Adrenal gland (tissue), 12 donors: ENCODE results near the gene UBE2E2. TPM values are rescaled to one million over a fixed set of nuclear protein-coding genes. Genes with fewer than 3 reads are reported as not detected.

Experiments used
- DNase-seq, 7 donors: peaks; one replicate each; pipeline ENCODE4 v3.0.0-alpha.2; 2019 to 2020
- H3K27ac ChIP-seq, 5 donors: fragments of 200-600 bp; sonication (generic) in 4 of 5; 1 replicate in 3 of 5; 2 replicates in 2 of 5; pipeline versions ENCODE4 v1.5.1 to v1.8.0; 2016 to 2020; ENCODE audit warnings: mild to moderate bottlenecking in 1 of 5
- H3K27me3 ChIP-seq: fragments of 200-600 bp; 2 replicates; pipeline ENCODE4 v1.8.0; 2021
- H3K36me3 ChIP-seq, 2 donors: fragments of 200-600 bp; replicated peaks in 1 of 2; 1 replicate in 1 of 2; 2 replicates in 1 of 2; pipeline versions ENCODE4 v1.5.1 to v1.8.0; 2018 to 2022
- H3K4me1 ChIP-seq, 2 donors: fragments of 200-600 bp; replicated peaks in 1 of 2; 1 replicate in 1 of 2; 2 replicates in 1 of 2; pipeline versions ENCODE4 v1.5.1 to v1.8.0; 2018 to 2021
- H3K4me3 ChIP-seq, 4 donors: fragments of 200-600 bp; sonication (generic) in 3 of 4; one replicate each; pipeline ENCODE4 v1.5.1; 2016 to 2018
- H3K9me3 ChIP-seq, 3 donors: fragments of 200-600 bp; sonication (generic) in 1 of 3; replicated peaks in 1 of 3; 1 replicate in 2 of 3; 2 replicates in 1 of 3; pipeline versions ENCODE4 v1.5.1 to v1.8.0; 2016 to 2021
- CTCF ChIP-seq, 6 experiments: fragments of 450-650 bp in 4 of 6; fragments of 200-600 bp in 2 of 6; sonication (generic) in 1 of 6; IDR thresholded peaks; 1 replicate in 5 of 6; 2 replicates in 1 of 6; pipeline versions ENCODE4 v1.5.1 to v1.8.0; 2016 to 2021; ENCODE audit warnings: antibody characterized with exemption in 6 of 6, mild to moderate bottlenecking in 2 of 6, moderate library complexity in 1 of 6
- POLR2A ChIP-seq, 2 donors: fragments of 450-650 bp; IDR thresholded peaks; one replicate each; pipeline ENCODE4 v1.6.1; 2017; ENCODE audit warnings: antibody characterized with exemption in 2 of 2, mild to moderate bottlenecking in 2 of 2, moderate library complexity in 1 of 2
- WGBS, 4 donors: extraction: QIAGEN DNeasy Blood & Tissue Kit in 2 of 4; methylation state at CpG; one replicate each; pipeline versions ENCODE4 v1.1.5 to v1.1.7; 2013 to 2017; 5-methylcytosine and 5-hydroxymethylcytosine counted together
- intact Hi-C, 2 donors: fragments of 100-400 bp; cut with DNase I; formaldehyde crosslinking; loops; one replicate each; pipeline versions ENCODE4 v1.14.1 to v1.15.0; 2022 to 2023
- polyA plus RNA-seq, 3 donors: library from polyadenylated mRNA; stranded (reverse); fragments of 200-250 nt in 2 of 3; fragments of 350-450 nt in 1 of 3; fragmentation: Illumina TruSeq in 1 of 3; extraction: RNeasy Lipid Tissue Mini Kit (QIAGEN cat#74804) in 1 of 3; gene quantifications; one replicate each; pipeline ENCODE4 v1.2.3, GENCODE V29; 2013 to 2014
- total RNA-seq, 9 donors: library from RNA; depleted of rRNA in 4 of 9; stranded (reverse); fragments of >200 nt in 4 of 9; fragments of 120-200 nt in 1 of 9; fragmentation: NEBNext Ultra II Directional in 1 of 9; extraction: Animal tissue kit (Norgen Biotek cat#: 25700) in 1 of 9; gene quantifications; one replicate each; pipeline versions ENCODE4 v1.1.0 to v1.2.4, GENCODE V29; 2013 to 2023
- donor health status: healthy with polysubstance abuse.
- donor health status: Bipolar disorder and iron deficiency.
- donor health status: DM: yes; HTN: yes; CAD: no.
- donor health status: DM: no; HTN: no; CAD: no.
- donor health status: DM: no; HTN: no; CAD: no.
- donor health status: DM: yes; HTN: yes; CAD: no.

Gene UBE2E2
- total and polyA plus RNA-seq, 12 donors = 9.3 to 29.6 (median 20.7) TPM

GRCh38 chr3:23316924-23317323 is 113.8 kb downstream of the UBE2E2 start:
- Histone ChIP-seq H3K27ac (no peak overlapping the region), H3K9me3 (no peaks in the 10 kb centered on the region), H3K27me3 (no peaks in the 10 kb centered on the region), H3K4me1 (no peaks in the 10 kb centered on the region), H3K4me3 (no peak overlapping the region), H3K36me3 (no peaks in the 10 kb centered on the region)
- intact Hi-C loops = no loop called here
- WGBS, 4 donors = 75 to 84% (median 84%) methylated on average over 2 of the region's 2 CpGs; no CpG with 5 or more reads in 1 of the 4 donors
- TF ChIP-seq CTCF (IDR thresholded peaks at IDR 0.05) (no peak), POLR2A (IDR thresholded peaks at IDR 0.05) (no peak)
- no peak for DNase-seq

- intact Hi-C loops = no loop called here
- 78 to 88% (median 83%) methylated on average over 5 of the region's 5 CpGs for WGBS, 4 donors
- Histone ChIP-seq H3K27me3 (no peaks in the 10 kb centered on the region), H3K4me1 (peaks cover 0 to 3% of the 10 kb centered on the region in 2 donors), H3K4me3 (no peak overlapping the region), H3K9me3 (no peaks in the 10 kb centered on the region), H3K36me3 (no peaks in the 10 kb centered on the region), H3K27ac (no peak overlapping the region)
- DNase-seq = no peak
- TF ChIP-seq CTCF (IDR thresholded peaks at IDR 0.05) (no peak), POLR2A (IDR thresholded peaks at IDR 0.05) (no peak)
Observed at GRCh38 chr3:23319366-23320312, 116.5 kb downstream of the UBE2E2 start.

GRCh38 chr3:23320586-23321570 is 117.8 kb downstream of the UBE2E2 start:
- TF ChIP-seq POLR2A (IDR thresholded peaks at IDR 0.05) (no peak), CTCF (IDR thresholded peaks at IDR 0.05) (no peak)
- H3K9me3 ChIP-seq = no peaks in the 10 kb centered on the region
- no peaks in the 10 kb centered on the region for H3K36me3 ChIP-seq
- no peak overlapping the region for H3K4me3 ChIP-seq
- no peak for DNase-seq
- 87 to 90% (median 89%) methylated on average over 10 of the region's 10 CpGs for WGBS, 4 donors
- peaks cover 0 to 10% of the 10 kb centered on the region in 2 donors for H3K4me1 ChIP-seq
- intact Hi-C loops = no loop called here
- H3K27me3 ChIP-seq = no peaks in the 10 kb centered on the region
- H3K27ac ChIP-seq = no peak overlapping the region

- peaks cover 0 to 10% of the 10 kb centered on the region in 2 donors for H3K4me1 ChIP-seq
- intact Hi-C loops = no loop called here
- no peak overlapping the region for H3K4me3 ChIP-seq
- 44 to 59% (median 56%) methylated on average over 1 of the region's 1 CpG for WGBS, 4 donors
- no peak for DNase-seq
- TF ChIP-seq CTCF (IDR thresholded peaks at IDR 0.05) (no peak), POLR2A (IDR thresholded peaks at IDR 0.05) (no peak)
- H3K27me3 ChIP-seq = no peaks in the 10 kb centered on the region
- no peaks in the 10 kb centered on the region for H3K36me3 ChIP-seq
- H3K27ac ChIP-seq = no peak overlapping the region
- no peaks in the 10 kb centered on the region for H3K9me3 ChIP-seq
Observed at GRCh38 chr3:23324745-23325144, 121.6 kb downstream of the UBE2E2 start.
